ENCODE data around the gene ZNF521. TPM values are rescaled to one million over a fixed set of nuclear protein-coding genes. Genes with fewer than 3 reads are reported as not detected.

The ZNF521 gene
- total RNA-seq, 2 donors from 2014 or later, result 12.7 to 41.5 TPM

- Histone ChIP-seq H3K4me1 (replicated peaks) (no peaks in the 10 kb centered on the region), H3K4me3 (no peak overlapping the region), H3K36me3 (no peaks in the 10 kb centered on the region), H3K9me3 (no peaks in the 10 kb centered on the region), H3K27me3 (replicated peaks; ENCODE audit: insufficient read depth) (no peaks in the 10 kb centered on the region), H3K27ac (no peak overlapping the region)
- WGBS, result 78% methylated on average over 4 of the region's 4 CpGs
- no peak for DNase-seq (ENCODE audit: low spot score)
- TF ChIP-seq POLR2AphosphoS5 (IDR thresholded peaks at IDR 0.05), result no peak
- intact Hi-C loops (cut with DNase I), result loop anchor here (10.0 kb wide), 1 partner anchor 62 kb away; no protein-coding TSS in a partner anchor
Observed at GRCh38 chr18:25282896-25283703, 68.9 kb downstream of the ZNF521 start.

- H3K27me3 ChIP-seq (replicated peaks; ENCODE audit: insufficient read depth), result no peaks in the 10 kb centered on the region
- H3K4me1 ChIP-seq (replicated peaks), result no peaks in the 10 kb centered on the region
- DNase-seq (ENCODE audit: low spot score), result no peak
- H3K9me3 ChIP-seq, result no peaks in the 10 kb centered on the region
- 60% methylated on average over 8 of the region's 8 CpGs for WGBS
- H3K36me3 ChIP-seq, result no peaks in the 10 kb centered on the region
- no peak overlapping the region for H3K27ac ChIP-seq
- intact Hi-C loops (cut with DNase I), result loop anchor here (10.0 kb wide), 1 partner anchor 63 kb away; no protein-coding TSS in a partner anchor
- no peak overlapping the region for H3K4me3 ChIP-seq
- TF ChIP-seq POLR2AphosphoS5 (IDR thresholded peaks at IDR 0.05), result no peak
- no peak for TF ChIP-seq POLR2A (IDR thresholded peaks at IDR 0.05)
- TF ChIP-seq CTCF (IDR thresholded peaks at IDR 0.05), result no peak
Observed at GRCh38 chr18:25282282-25282681, 69.7 kb downstream of the ZNF521 start.

- WGBS, result 90% methylated on average over 6 of the region's 6 CpGs
- TF ChIP-seq POLR2A (IDR thresholded peaks at IDR 0.05), result no peak
- no peak for TF ChIP-seq POLR2AphosphoS5 (IDR thresholded peaks at IDR 0.05)
- TF ChIP-seq CTCF (IDR thresholded peaks at IDR 0.05), result no peak
- Histone ChIP-seq H3K27ac (no peak overlapping the region), H3K9me3 (no peaks in the 10 kb centered on the region), H3K4me3 (no peak overlapping the region), H3K4me1 (replicated peaks) (no peaks in the 10 kb centered on the region), H3K27me3 (replicated peaks; ENCODE audit: insufficient read depth) (no peaks in the 10 kb centered on the region), H3K36me3 (no peaks in the 10 kb centered on the region)
- intact Hi-C loops (cut with DNase I), result loop anchor here (10.0 kb wide), 1 partner anchor 63 kb away; no protein-coding TSS in a partner anchor
- DNase-seq (ENCODE audit: low spot score), result no peak
Observed at GRCh38 chr18:25281556-25281955, 70.4 kb downstream of the ZNF521 start.

- intact Hi-C loops (cut with DNase I), result loop anchor here (10.0 kb wide), 1 partner anchor 65 kb away; no protein-coding TSS in a partner anchor
- no peak for DNase-seq (ENCODE audit: low spot score)
- no peak overlapping the region for H3K27ac ChIP-seq
- no peaks in the 10 kb centered on the region for H3K36me3 ChIP-seq
- TF ChIP-seq POLR2AphosphoS5 (IDR thresholded peaks at IDR 0.05) (no peak), CTCF (IDR thresholded peaks at IDR 0.05) (no peak), POLR2A (IDR thresholded peaks at IDR 0.05) (no peak)
- 88% methylated on average over 6 of the region's 6 CpGs for WGBS
- no peaks in the 10 kb centered on the region for H3K9me3 ChIP-seq
- H3K27me3 ChIP-seq (replicated peaks; ENCODE audit: insufficient read depth), result no peaks in the 10 kb centered on the region
- no peak overlapping the region for H3K4me3 ChIP-seq
- H3K4me1 ChIP-seq (replicated peaks), result no peaks in the 10 kb centered on the region
Observed at GRCh38 chr18:25279961-25280360, 72.0 kb downstream of the ZNF521 start.

GRCh38 chr18:25279556-25279955, 72.4 kb downstream of the ZNF521 start:
- WGBS, result 73% methylated on average over 3 of the region's 3 CpGs
- intact Hi-C loops (cut with DNase I), result no loop called here

More at GRCh38 chr18:25279556-25279955, 72.4 kb downstream of the ZNF521 start:
- no peak for DNase-seq (ENCODE audit: low spot score)
- no peak for TF ChIP-seq POLR2AphosphoS5 (IDR thresholded peaks at IDR 0.05)
- no peak for TF ChIP-seq CTCF (IDR thresholded peaks at IDR 0.05)
- TF ChIP-seq POLR2A (IDR thresholded peaks at IDR 0.05), result no peak
- Histone ChIP-seq H3K9me3 (no peaks in the 10 kb centered on the region), H3K27ac (no peak overlapping the region), H3K27me3 (replicated peaks; ENCODE audit: insufficient read depth) (no peaks in the 10 kb centered on the region), H3K4me3 (no peak overlapping the region), H3K36me3 (no peaks in the 10 kb centered on the region), H3K4me1 (replicated peaks) (no peaks in the 10 kb centered on the region)
